ENCODE measurements around the gene PIGR. TPM values are rescaled to one million over a fixed set of nuclear protein-coding genes. Genes with fewer than 3 reads are reported as not detected.

Gene PIGR
- total RNA-seq, 1 donor from 2014 or later = not detected

DNA sequence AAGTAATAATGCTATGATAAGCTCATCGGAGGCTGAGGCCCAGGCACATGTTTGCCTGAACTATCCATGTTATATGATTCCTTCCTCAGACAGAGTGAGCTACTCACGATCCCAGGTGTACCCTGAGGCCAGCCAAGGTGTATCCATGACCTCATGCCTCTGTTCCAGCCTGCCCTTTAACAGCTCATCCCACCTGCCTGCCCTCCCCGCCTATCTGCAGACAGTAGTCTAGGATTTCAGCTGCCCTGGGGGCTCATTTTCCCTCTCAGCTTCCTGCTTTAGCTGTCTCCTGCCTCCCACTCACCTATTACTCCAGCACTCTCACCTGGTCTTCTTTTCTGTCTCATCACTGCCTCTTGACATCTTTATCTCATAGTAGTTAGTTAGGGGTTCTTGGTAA lies 50.9 kb downstream of the PIGR start:
- Mint-ChIP-seq H3K4me1 (ENCODE audit: unreplicated experiment) (peaks cover 11% of the 10 kb centered on the region), H3K4me3 (ENCODE audit: unreplicated experiment) (no peak overlapping the region), H3K36me3 (ENCODE audit: low read depth, unreplicated experiment) (peaks cover 4% of the 10 kb centered on the region), H3K9me3 (ENCODE audit: unreplicated experiment) (no peaks in the 10 kb centered on the region), H3K27ac (ENCODE audit: unreplicated experiment) (no peak overlapping the region), H3K27me3 (ENCODE audit: unreplicated experiment) (peaks cover 4% of the 10 kb centered on the region)
- no peak for DNase-seq (ENCODE audit: low spot score)
- TF ChIP-seq, protein P1, sequence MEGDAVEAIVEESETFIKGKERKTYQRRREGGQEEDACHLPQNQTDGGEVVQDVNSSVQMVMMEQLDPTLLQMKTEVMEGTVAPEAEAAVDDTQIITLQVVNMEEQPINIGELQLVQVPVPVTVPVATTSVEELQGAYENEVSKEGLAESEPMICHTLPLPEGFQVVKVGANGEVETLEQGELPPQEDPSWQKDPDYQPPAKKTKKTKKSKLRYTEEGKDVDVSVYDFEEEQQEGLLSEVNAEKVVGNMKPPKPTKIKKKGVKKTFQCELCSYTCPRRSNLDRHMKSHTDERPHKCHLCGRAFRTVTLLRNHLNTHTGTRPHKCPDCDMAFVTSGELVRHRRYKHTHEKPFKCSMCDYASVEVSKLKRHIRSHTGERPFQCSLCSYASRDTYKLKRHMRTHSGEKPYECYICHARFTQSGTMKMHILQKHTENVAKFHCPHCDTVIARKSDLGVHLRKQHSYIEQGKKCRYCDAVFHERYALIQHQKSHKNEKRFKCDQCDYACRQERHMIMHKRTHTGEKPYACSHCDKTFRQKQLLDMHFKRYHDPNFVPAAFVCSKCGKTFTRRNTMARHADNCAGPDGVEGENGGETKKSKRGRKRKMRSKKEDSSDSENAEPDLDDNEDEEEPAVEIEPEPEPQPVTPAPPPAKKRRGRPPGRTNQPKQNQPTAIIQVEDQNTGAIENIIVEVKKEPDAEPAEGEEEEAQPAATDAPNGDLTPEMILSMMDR (IDR thresholded peaks at IDR 0.05; ENCODE audit: unreplicated experiment) = no peak

DNA sequence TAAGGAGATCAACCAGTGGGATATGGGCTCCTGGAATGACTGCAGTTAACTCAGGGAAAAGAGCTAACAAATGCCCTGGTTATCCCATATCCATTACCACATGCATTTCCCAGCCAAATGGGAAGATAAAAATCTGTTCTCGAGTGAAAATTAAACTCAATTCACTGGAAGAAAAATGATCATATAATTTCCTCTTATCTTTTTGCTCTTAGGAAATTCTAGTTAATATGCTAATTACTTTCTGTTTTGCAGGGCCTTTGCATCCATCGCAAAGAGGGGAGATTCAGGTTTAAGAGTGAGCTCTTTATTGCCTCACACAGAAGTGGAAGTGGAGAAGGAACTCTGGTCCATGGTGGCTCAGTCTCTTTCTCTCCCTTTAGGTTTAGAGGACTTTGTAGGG lies 52.9 kb downstream of the PIGR start:
- no peak for DNase-seq (ENCODE audit: low spot score)
- Mint-ChIP-seq H3K4me3 (ENCODE audit: unreplicated experiment) (no peak overlapping the region), H3K27me3 (ENCODE audit: unreplicated experiment) (peaks cover 3% of the 10 kb centered on the region), H3K36me3 (ENCODE audit: low read depth, unreplicated experiment) (peaks cover 4% of the 10 kb centered on the region), H3K9me3 (ENCODE audit: unreplicated experiment) (no peaks in the 10 kb centered on the region), H3K27ac (ENCODE audit: unreplicated experiment) (no peak overlapping the region), H3K4me1 (ENCODE audit: unreplicated experiment) (peaks cover 11% of the 10 kb centered on the region)
- TF ChIP-seq, protein P1 (IDR thresholded peaks at IDR 0.05; ENCODE audit: unreplicated experiment) = no peak

DNA sequence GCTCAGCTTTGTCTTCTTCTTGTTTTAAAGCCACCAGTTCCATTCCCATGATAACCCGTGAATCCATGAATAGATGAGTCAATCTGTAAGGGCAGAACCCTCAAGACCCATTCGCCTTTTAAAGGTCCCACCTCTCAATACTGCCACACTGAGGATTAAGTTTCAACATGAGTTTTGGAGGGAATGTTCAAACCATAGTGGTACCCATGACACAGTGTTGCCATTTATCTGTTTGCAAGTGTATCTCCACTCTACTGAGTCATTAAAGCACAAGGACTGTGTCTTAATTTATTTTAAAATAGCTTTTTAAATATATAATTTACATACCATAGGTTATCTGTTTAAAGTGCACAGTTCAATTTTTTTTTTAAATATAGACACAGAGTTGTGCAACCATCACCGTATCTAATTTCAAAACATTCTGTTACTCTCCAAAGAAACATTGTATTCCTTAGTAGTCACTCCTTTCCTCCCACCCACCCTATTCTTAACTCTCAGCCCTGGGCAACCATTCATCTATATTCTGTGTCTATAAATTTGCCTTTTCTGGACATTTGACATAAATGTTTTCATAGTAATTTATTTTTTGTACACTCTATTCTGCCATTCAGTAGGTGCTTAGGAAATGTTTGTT lies 53.8 kb downstream of the PIGR start:
- Mint-ChIP-seq H3K9me3 (ENCODE audit: unreplicated experiment) (no peaks in the 10 kb centered on the region), H3K27ac (ENCODE audit: unreplicated experiment) (no peak overlapping the region), H3K4me3 (ENCODE audit: unreplicated experiment) (no peak overlapping the region), H3K27me3 (ENCODE audit: unreplicated experiment) (peaks cover 4% of the 10 kb centered on the region), H3K4me1 (ENCODE audit: unreplicated experiment) (peaks cover 11% of the 10 kb centered on the region), H3K36me3 (ENCODE audit: low read depth, unreplicated experiment) (peaks cover 4% of the 10 kb centered on the region)
- DNase-seq (ENCODE audit: low spot score) = no peak
- TF ChIP-seq, protein P1 (IDR thresholded peaks at IDR 0.05; ENCODE audit: unreplicated experiment) = no peak

DNA sequence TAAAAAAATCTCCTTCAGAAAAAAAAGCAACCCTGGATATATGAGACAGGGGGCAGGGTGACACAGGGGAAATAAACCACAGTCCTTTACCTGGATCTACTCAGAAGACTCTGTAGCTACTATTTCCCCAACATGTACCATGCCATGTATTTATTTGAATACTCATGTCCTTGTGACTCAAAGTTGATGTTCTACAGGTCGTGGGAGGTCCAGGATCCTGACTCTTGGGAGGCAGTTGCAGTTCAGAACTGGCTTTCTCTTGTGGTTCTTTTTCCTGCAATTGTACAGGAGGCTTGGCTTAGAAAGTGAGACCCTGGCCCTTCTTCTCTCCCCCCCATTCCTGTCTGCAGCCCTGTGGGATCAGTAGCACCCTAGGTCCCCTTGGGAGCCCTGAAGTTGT lies 54.9 kb downstream of the PIGR start:
- Mint-ChIP-seq H3K27ac (ENCODE audit: unreplicated experiment) (no peak overlapping the region), H3K4me3 (ENCODE audit: unreplicated experiment) (no peak overlapping the region), H3K27me3 (ENCODE audit: unreplicated experiment) (peaks cover 4% of the 10 kb centered on the region), H3K4me1 (ENCODE audit: unreplicated experiment) (peaks cover 11% of the 10 kb centered on the region), H3K9me3 (ENCODE audit: unreplicated experiment) (no peaks in the 10 kb centered on the region), H3K36me3 (ENCODE audit: low read depth, unreplicated experiment) (peaks cover 4% of the 10 kb centered on the region)
- no peak for DNase-seq (ENCODE audit: low spot score)
- TF ChIP-seq, protein P1 (IDR thresholded peaks at IDR 0.05; ENCODE audit: unreplicated experiment) = no peak

DNA sequence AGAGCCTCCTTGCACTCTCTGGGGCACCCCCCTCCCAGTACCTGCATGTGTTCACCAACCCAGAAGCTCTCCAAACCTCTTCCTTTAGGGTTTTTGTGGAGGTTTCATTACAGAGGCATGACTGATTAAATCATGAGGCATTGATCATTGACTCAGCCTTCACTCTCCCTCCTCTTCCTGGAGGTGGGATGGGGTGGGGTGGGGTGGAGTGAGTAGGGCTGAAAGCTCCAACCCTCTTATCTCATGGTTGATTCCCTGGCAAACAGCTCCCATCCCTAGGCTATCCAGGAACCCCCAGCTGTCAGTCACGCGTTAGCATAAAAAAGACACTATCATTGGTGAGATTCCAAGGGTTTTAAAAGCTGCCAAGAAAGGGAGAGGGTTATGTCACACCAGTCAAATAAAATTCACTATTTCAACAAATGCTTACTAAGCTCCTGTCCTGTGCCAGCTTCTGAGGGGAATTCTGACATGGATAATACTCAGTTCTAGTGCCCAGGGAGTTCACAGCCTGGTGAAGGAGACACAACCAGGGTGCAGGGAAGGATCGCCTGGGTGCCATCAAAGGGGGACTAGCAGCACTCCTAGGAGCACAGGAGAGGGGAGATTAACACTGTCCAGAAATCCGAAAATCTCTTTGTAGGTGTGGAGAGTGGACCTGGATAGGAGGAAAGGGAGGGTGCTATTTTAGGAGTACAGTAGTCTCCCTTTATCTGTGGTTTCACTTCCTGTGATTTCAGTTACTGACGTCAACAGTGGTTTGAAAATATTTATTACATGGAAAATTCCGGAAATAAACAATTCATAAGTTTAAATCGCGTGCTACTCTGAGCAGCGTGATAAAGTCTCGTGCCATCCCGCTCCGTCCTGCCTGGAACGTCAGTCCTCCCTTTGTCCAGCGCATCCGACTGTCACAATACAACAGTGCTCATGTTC lies 55.9 kb downstream of the PIGR start:
- Mint-ChIP-seq H3K4me3 (ENCODE audit: unreplicated experiment) (no peak overlapping the region), H3K36me3 (ENCODE audit: low read depth, unreplicated experiment) (no peaks in the 10 kb centered on the region), H3K9me3 (ENCODE audit: unreplicated experiment) (no peaks in the 10 kb centered on the region), H3K27me3 (ENCODE audit: unreplicated experiment) (peaks cover 1% of the 10 kb centered on the region), H3K27ac (ENCODE audit: unreplicated experiment) (no peak overlapping the region), H3K4me1 (ENCODE audit: unreplicated experiment) (peaks cover 4% of the 10 kb centered on the region)
- TF ChIP-seq, protein P1 (IDR thresholded peaks at IDR 0.05; ENCODE audit: unreplicated experiment) = no peak
- DNase-seq (ENCODE audit: low spot score) = no peak

Data from endothelial cell (in vitro differentiated cells).